Endometrial microvascular endothelial cells (primary cell): Measurements from ENCODE around the gene ZFC3H1. TPM values are rescaled to one million over a fixed set of nuclear protein-coding genes. Genes with fewer than 3 reads are reported as not detected.

ENCODE experiments used
- in situ Hi-C: cut with HindIII; loops from 2 replicates; pipeline ENCODE4 v1.10.0; 2017; ENCODE audit warnings: low sequenced_read_pairs, low pct_unique_long_range_greater_than_20kb; ENCODE audit errors: inconsistent ontology term
- total RNA-seq: library from RNA; depleted of rRNA; stranded (reverse); fragments of >200 nt; gene quantifications from one replicate; pipeline ENCODE4 v1.2.3, GENCODE V29; 2015; ENCODE audit errors: inconsistent ontology term

ZFC3H1 gene
- total RNA-seq, 1 donor from 2014 or later, result 21.7 TPM

- in situ Hi-C loops, result no loop called here
Observed at GRCh38 chr12:71684081-71684480, 20.4 kb upstream of the ZFC3H1 start.

DNA sequence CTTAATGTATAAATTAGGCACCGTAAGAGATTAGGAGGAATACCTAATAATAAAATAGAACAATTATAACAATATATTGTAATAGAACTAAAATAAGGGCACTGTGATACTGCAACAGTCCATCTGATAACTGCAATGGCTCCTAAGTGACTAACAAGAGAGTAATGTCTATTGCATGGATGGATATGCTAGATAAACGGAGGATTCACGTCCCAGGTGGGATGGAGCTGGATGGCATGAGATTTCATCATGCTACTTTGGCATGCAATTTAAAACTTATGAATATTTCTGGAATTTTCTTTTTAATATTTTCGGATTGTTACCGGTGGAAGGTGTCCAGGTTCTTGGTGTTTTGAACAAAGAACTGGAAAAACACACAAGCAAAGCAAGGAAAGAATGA lies 20.0 kb upstream of the ZFC3H1 start:
- in situ Hi-C loops, result no loop called here

- in situ Hi-C loops, result no loop called here
Observed at GRCh38 chr12:71682466-71682865, 18.8 kb upstream of the ZFC3H1 start.

DNA sequence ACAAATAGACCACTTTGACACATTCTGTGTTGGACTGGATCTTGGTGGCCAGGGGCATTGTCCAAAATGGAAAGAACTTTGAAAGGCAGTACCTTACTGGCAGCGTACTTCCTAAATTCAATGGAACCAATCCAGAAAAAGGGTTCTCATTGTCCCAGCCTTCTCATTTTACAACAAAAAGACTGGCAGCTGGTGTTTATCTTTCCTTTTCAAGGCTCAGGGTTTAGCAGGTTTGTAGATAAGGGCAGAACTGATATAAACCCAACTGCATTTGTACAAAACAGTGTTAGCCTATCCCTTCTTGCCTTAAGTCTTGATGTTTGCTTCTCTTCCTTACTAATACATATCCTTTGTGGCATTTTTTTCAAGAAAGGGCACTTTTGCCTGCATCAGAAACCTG lies 8.2 kb upstream of the ZFC3H1 start:
- in situ Hi-C loops, result no loop called here

GRCh38 chr12:71671311-71671710 lies 7.7 kb upstream of the ZFC3H1 start:
- in situ Hi-C loops, result no loop called here

DNA sequence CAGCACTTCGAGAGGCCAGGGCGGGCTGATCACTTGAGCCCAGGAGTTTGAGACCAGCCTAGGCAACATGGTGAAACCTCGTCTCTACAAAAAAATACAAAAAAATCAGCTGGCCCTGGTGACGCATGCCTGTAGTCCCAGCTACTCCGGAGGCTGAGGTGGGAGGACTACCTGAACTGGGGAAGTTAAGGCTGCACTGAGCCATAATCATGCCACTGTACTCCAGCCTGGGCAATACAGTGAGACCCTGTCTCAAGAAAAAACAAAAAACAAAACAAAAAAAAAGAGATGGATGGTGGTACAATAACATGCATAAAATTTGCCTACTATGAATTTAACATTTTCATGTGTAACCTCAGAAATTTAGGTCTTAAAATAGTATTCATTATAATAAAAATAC lies 2.6 kb upstream of the ZFC3H1 start:
- in situ Hi-C loops, result no loop called here

- in situ Hi-C loops, result no loop called here
Observed at GRCh38 chr12:71665090-71665463, 1.4 kb upstream of the ZFC3H1 start.

DNA sequence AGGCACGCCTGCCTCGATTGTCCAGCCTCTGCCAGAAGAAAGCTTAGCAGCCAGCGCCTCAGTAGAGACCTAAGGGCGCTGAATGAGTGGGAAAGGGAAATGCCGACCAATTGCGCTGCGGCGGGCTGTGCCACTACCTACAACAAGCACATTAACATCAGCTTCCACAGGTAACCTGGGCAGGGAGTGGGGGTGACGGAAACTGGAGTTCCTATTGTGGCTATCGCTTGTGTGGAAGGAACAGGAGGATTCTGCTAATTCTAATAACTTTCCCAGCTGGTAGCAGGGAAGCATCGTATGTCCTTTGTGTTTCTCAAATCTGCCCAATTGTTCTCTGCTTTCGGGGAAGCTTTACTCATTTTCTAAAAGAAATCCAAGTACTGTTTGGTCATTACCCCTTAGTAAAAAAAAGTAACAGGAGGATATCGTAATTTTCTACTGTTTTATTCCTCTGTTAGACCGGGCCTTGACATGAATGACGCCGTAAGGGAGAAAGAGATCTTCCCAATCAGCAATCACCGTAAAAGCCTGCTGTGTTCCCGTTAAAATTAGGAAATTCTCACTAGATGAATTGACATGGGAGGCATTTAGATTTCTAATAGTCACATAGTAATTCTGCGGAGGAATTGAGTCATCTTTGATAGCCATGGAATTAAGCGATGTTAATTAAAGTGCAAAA lies 902 bp upstream of the ZFC3H1 start:
- in situ Hi-C loops, result no loop called here

DNA sequence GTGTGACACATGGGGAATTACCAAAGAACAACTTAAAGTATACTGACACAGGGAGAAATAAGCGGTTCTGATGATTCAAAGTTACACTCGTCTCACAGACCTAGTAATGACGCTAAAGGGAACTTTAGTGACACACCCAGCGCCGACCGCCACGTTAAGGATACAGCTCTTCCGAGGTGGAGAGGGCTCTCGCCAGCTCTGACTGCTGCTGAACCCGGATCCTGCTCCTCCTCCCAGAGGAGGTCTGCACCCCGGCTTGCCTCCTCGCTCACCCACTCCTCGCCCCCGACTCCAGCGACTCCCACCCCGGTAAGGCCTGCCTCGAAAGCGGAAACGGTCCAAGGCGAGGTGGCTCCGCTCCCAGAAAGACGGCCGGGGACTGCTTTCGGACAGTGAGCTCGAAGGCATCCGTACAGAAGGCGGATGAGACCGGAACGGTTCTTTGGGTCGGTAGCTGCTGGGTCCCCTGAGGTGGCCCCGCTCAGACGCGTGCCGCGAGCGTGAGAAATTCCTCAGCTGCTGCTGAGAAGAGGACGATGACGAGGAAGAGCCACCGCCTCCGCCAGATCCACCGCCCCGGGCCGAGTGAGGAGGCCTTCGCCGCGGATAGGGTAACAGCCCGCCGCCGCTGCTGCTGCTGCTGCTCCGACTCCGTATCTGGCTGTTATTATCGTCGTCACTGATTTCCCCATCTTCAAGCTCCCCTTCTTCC lies 643 bp downstream of the ZFC3H1 start:
- in situ Hi-C loops, result no loop called here

GRCh38 chr12:71661977-71662530 lies 1.6 kb downstream of the ZFC3H1 start:
- in situ Hi-C loops, result no loop called here

GRCh38 chr12:71656740-71657139 lies 6.9 kb downstream of the ZFC3H1 start:
- in situ Hi-C loops, result no loop called here

GRCh38 chr12:71655907-71656306 lies 7.7 kb downstream of the ZFC3H1 start:
- in situ Hi-C loops, result no loop called here

DNA sequence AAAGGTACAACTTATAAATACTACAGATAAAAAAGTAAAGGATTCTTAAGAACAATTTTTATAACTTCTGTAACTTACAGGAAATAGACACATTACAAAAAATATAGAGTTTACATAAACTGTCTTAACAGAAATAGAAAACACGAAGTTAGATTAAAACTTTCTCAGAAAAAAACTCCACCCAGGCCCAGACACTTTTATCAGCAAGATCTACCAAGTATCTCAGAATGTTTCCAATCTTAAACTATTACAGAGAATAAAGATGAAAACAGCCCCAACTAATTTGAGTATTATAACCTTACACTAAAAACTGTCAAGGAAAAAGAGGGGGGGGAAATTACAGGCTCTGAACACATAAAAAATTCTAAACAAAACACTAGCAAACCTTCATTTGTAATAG lies 8.2 kb downstream of the ZFC3H1 start:
- in situ Hi-C loops, result no loop called here

DNA sequence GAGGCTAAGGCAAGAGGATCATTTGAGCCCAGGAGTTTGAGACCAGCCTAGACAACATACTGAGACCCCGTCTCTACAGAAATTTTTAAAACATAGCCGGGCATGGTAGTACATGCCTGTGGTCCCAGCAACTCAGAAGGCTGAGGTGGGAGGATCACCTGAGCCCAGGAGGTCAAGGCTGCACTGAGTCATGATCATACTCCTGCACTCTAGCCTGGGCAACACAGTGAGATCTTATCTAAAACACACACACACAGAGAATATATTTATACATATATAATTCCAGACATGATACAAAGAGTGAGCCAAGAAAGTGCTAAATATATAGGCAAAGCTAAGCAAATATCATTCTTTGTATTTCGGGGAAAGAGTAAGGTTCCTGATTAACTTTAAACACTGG lies 9.4 kb downstream of the ZFC3H1 start:
- in situ Hi-C loops, result no loop called here

DNA sequence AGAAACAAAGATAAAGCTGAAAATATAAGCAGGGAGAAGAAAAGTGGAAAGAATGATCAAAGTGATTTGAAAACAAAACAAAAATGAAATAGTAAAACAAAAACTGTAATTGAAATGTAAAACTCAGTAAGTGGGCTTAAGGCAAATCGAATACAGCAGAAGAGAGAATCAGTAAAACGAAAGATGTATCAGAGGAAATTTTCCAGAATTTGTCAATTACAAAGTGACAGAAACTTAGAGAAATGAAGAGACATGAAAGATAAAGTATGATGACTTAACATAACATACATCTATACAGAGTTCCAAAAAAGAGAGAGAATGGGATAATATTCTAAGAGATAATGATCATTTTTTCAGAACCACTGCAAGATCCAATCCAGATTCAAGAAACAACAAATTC lies 10.5 kb downstream of the ZFC3H1 start:
- in situ Hi-C loops, result no loop called here

DNA sequence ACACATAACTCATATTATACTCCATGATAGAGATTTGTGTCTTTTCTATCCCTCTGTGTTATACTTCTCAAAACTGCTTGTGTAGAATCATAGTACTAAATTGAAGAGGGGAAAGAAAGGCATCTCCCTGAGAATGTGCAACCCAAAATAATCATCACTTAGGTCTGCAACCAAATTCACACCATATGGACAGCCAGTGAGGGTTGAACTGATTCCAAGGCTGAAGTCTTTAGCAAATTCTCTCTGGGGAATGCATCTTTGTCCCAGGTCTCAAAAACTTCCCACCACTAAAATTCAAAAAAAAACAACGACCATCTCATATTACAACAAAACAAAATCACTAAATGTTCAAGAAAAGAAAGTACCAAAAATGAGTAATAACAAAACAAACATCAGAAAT lies 11.0 kb downstream of the ZFC3H1 start:
- in situ Hi-C loops, result no loop called here

DNA sequence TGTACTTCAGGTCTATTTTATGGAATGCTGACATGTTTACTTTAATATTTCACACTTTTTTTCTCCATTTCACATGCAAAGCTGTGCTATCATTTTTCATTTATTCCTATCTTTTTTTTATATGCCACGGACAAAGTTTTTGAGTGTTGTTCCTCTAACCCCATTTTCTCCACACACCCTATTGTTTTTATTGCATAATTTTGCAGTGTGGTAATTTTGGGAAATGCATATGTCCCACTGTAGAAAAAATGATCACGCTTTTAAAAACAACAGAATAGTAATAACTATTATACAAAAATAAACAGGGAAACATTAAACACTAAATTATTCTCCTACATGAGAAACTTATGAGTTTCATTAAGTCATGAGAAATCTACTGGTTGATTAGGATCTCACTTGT lies 14.2 kb downstream of the ZFC3H1 start:
- in situ Hi-C loops, result no loop called here

DNA sequence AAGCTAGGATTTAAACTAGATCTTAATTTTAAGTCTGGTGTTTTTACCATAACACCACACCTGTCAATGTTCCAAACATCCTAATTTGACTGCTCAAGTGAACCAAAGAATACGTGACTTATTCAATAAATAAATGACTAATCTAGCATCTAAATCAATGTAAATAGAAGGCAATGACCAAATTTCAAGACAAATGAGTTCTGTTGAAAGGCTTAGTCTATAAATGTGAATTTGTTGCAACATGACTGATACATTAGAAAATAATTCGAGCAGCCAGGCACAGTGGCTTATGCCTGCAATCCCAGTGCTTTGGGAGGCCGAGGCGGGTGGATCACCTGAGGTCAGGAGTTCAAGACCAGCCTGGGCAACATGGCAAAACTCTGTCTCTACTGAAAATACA lies 15.1 kb downstream of the ZFC3H1 start:
- in situ Hi-C loops, result no loop called here

DNA sequence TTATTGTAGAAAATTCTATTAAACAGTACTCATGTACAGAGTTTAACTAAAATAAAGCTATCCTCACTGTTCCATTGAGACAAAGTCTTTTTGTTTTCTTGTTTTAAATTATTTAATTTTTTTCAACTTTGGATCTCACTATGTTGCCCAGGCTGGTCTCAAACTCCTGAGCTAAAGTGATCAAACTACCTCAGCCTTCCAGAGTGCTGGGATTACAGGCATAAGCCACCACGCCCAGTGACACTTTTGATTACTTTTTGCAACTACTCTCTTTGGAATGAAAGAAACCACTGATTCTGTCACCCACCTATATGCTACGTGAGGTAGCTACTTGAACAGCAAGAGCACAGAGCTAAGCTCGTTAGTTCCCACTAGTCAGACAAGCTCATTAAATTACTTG lies 17.1 kb downstream of the ZFC3H1 start:
- in situ Hi-C loops, result no loop called here

- in situ Hi-C loops, result no loop called here
Observed at GRCh38 chr12:71645268-71645667, 18.4 kb downstream of the ZFC3H1 start.
